SK-N-SH (cell line): ENCODE results near the gene LHPP.

Experiments used
- EP300 ChIP-seq, 2 experiments: IDR thresholded peaks; 2 replicates each; pipeline versions ENCODE4 v1.4.0 to v1.6.1; 2012; ENCODE audit warnings: borderline replicate concordance in 1 of 2, low read depth in 1 of 2, low read length in 1 of 2
- EZH2phosphoT487 ChIP-seq: fragments of 200-600 bp; sonication (generic); IDR thresholded peaks from 2 replicates; pipeline ENCODE4 v1.6.1; 2017; ENCODE audit warnings: low read depth, mixed run types, mild to moderate bottlenecking, antibody characterized with exemption, moderate library complexity, borderline replicate concordance
- TF ChIP-seq, protein P1 (sequence below): fragments of 150-350 bp; IDR thresholded peaks from 2 replicates; pipeline ENCODE4 v1.6.1; 2017; ENCODE audit warnings: antibody characterized with exemption, low read length, low read depth, borderline replicate concordance

DNA sequence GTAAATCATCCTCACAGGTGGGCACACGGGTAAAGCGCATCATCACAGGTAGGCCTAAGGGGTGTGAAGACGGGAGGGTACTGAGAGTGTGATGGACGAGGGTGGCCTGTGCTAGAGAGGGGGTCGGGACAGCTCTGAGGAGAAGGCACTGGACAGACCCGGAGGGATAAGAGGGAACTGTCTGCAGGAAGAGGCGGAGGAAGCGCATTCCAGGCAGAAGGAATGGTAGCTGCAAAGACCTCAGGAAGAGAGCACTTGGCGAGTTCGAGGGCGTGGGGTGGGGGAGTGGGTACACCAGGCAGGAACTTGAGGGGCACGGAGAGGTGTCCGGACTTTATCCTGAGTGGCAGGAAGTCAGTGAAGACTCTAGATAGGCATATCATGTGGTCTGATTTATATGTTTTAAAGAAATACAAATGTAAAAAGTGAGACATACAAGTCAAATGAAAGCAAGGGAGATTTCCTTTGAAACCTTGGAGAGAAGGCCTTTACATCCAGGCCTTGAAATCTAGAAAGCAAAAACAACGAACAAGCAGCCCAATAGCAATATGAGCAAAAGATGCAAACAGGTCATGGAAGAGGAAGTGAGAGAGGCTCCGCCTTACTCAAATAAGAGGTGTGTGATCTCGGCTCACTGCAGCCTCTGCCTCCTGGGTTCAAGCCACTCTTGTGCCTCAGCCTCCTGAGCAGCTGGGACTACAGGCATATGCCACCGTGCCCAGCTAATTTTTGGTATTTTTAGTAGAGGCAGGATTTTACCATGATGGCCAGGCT, 3.6 kb downstream of the LHPP start:
- TF ChIP-seq EP300 (IDR thresholded peaks at IDR 0.05; ENCODE audit: borderline replicate concordance in 1 of 2, low read depth in 1 of 2, low read length in 1 of 2) (no peak), EZH2phosphoT487 (no peak)
- TF ChIP-seq, protein P1, sequence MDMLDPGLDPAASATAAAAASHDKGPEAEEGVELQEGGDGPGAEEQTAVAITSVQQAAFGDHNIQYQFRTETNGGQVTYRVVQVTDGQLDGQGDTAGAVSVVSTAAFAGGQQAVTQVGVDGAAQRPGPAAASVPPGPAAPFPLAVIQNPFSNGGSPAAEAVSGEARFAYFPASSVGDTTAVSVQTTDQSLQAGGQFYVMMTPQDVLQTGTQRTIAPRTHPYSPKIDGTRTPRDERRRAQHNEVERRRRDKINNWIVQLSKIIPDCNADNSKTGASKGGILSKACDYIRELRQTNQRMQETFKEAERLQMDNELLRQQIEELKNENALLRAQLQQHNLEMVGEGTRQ = no peak
